K562 (cell line): ENCODE measurements around the gene DLGAP1. TPM values are rescaled to one million over a fixed set of nuclear protein-coding genes. Genes with fewer than 3 reads are reported as not detected.

Experiments
- ATAC-seq: fragments of 200-7000 bp; cut with Tn5 transposase; 3 replicates; pipeline ENCODE4 v1.9.1; 2020; ENCODE audit warnings: moderate library complexity
- BruUV-seq: library from RNA; stranded (reverse); fragments of 400-500 nt; replicated peaks from 2 replicates; lab custom pipeline; 2021; lab: Mats Ljungman, UMichigan
- CTCF ChIA-PET: fragments of 300-600 bp; formaldehyde crosslinking; extraction: SDS; loops from one replicate; lab custom pipeline; 2021; ENCODE audit warnings: low intra/inter-chr PET ratio; lab: Yijun Ruan, JAX
- POLR2A ChIA-PET: fragments of 300-600, 350-650 bp; sonication (Branson Sonifier 250); formaldehyde crosslinking; extraction: SDS; loops from one replicate; lab custom pipeline; 2021; ENCODE audit warnings: antibody characterized with exemption, inconsistent platforms; lab: Yijun Ruan, JAX
- DNase-seq, 4 experiments: peaks; one replicate each; pipeline versions ENCODE4 v3.0.0 to v3.0.0-alpha.2; 2011 to 2018; ENCODE audit warnings: low spot score in 3 of 4, mixed read lengths in 3 of 4; ENCODE audit errors: extremely low read depth in 1 of 4
- FAIRE-seq: peaks from 2 replicates; lab custom pipeline; 2011; peaks lifted over from hg19 to GRCh38; lab: Jason Lieb, UNC
- H2AFZ ChIP-seq: 2 replicates; pipeline ENCODE4 v1.6.0; 2011; ENCODE audit warnings: low read depth, low read length, control low read depth, inconsistent platforms
- H3K27ac ChIP-seq: fragments of 200-600 bp; 3 replicates; pipeline ENCODE4 v1.8.0; 2011; ENCODE audit warnings: low read depth, mild to moderate bottlenecking, control low read depth, inconsistent platforms, low read length, moderate library complexity, mixed read lengths; ENCODE audit errors: extremely low read depth
- H3K27me3 ChIP-seq, 2 experiments: fragments of 300-600 bp in 1 of 2; 2 replicates in 1 of 2; 3 replicates in 1 of 2; pipeline versions ENCODE4 v1.6.0 to v1.8.0; 2011; ENCODE audit warnings: inconsistent platforms in 2 of 2, low read length in 2 of 2, mild to moderate bottlenecking in 1 of 2, mixed read lengths in 1 of 2, moderate library complexity in 1 of 2; ENCODE audit not compliant: control insufficient read depth in 2 of 2, insufficient read depth in 2 of 2
- H3K36me3 ChIP-seq: fragments of 300-600 bp; 3 replicates; pipeline ENCODE4 v1.8.0; 2011; ENCODE audit warnings: mild to moderate bottlenecking, low read length, inconsistent platforms; ENCODE audit not compliant: control insufficient read depth, insufficient read depth
- H3K4me1 ChIP-seq, 2 experiments: fragments of 200-600 bp in 1 of 2; replicated peaks in 1 of 2; 2 replicates in 1 of 2; 3 replicates in 1 of 2; pipeline versions ENCODE4 v1.5.1 to v1.8.0; 2011; ENCODE audit warnings: inconsistent platforms in 2 of 2, low read length in 2 of 2, mild to moderate bottlenecking in 1 of 2, mixed read lengths in 1 of 2, moderate library complexity in 1 of 2; ENCODE audit not compliant: control insufficient read depth in 2 of 2, insufficient read depth in 2 of 2
- H3K4me2 ChIP-seq: 2 replicates; pipeline ENCODE4 v1.6.1; 2011; ENCODE audit warnings: low read length, control low read depth, inconsistent platforms, mixed read lengths; ENCODE audit not compliant: insufficient read depth
- H3K4me3 ChIP-seq: fragments of 200-600 bp; sonication (generic), shearing (Covaris generic); 2 replicates; pipeline ENCODE4 v1.5.1; 2016; ENCODE audit warnings: control low read depth, inconsistent platforms
- H3K79me2 ChIP-seq: fragments of 200-600 bp; 3 replicates; pipeline ENCODE4 v1.8.0; 2011; ENCODE audit warnings: low read length, inconsistent platforms; ENCODE audit not compliant: control insufficient read depth, insufficient read depth
- H3K9ac ChIP-seq, 2 experiments: 2 replicates each; pipeline versions ENCODE4 v1.6.0 to v1.6.1; 2011; ENCODE audit warnings: low read depth in 2 of 2, low read length in 2 of 2, control low read depth in 1 of 2, inconsistent platforms in 1 of 2, mild to moderate bottlenecking in 1 of 2, mixed read lengths in 1 of 2; ENCODE audit not compliant: insufficient read depth in 1 of 2
- H3K9me1 ChIP-seq: one replicate; pipeline ENCODE4 v1.6.0; 2011; ENCODE audit warnings: inconsistent platforms, mild to moderate bottlenecking, low read length, moderate library complexity; ENCODE audit not compliant: control insufficient read depth, insufficient read depth
- H3K9me3 ChIP-seq: replicated peaks from 2 replicates; pipeline ENCODE4 v1.5.1; 2011; ENCODE audit warnings: low read depth, low read length, inconsistent platforms; ENCODE audit not compliant: control insufficient read depth, insufficient read depth
- H4K20me1 ChIP-seq: replicated peaks from 2 replicates; pipeline ENCODE4 v1.6.1; 2011; ENCODE audit warnings: low read length, inconsistent platforms, mixed read lengths; ENCODE audit not compliant: control insufficient read depth, insufficient read depth
- CBX1 ChIP-seq: sonication (generic); IDR thresholded peaks from 2 replicates; pipeline ENCODE4 v1.6.1; 2016; ENCODE audit warnings: antibody characterized with exemption, low read depth, mild to moderate bottlenecking
- DDX20 ChIP-seq: fragments of 450-650 bp; IDR thresholded peaks from 2 replicates; pipeline ENCODE4 v1.6.1; 2016; ENCODE audit warnings: missing genetic modification characterization, low read depth, mild to moderate bottlenecking, missing compliant biosample characterization, moderate library complexity
- EWSR1 ChIP-seq: fragments of 450-650 bp; IDR thresholded peaks from 2 replicates; pipeline ENCODE4 v1.6.1; 2018; ENCODE audit warnings: borderline replicate concordance, mild to moderate bottlenecking, low read depth, moderate library complexity; ENCODE audit not compliant: partially characterized antibody
- FOS ChIP-seq: IDR thresholded peaks from 3 replicates; pipeline ENCODE4 v1.6.1; 2011; ENCODE audit not compliant: insufficient read length; ENCODE audit errors: extremely low read depth
- FOXA1 ChIP-seq: fragments of 450-650 bp; IDR thresholded peaks from 2 replicates; pipeline ENCODE4 v1.6.1; 2016; ENCODE audit warnings: mild to moderate bottlenecking, borderline replicate concordance
- HMG20B ChIP-seq: fragments of 250-450 bp; sonication (Bioruptor Pico); IDR thresholded peaks from 2 replicates; pipeline ENCODE4 v1.5.0; 2021; ENCODE audit warnings: mild to moderate bottlenecking
- HMGXB4 ChIP-seq: sonication (generic); formaldehyde crosslinking; IDR thresholded peaks from 2 replicates; pipeline ENCODE4 v1.8.1; 2023; ENCODE audit warnings: mild to moderate bottlenecking, missing genetic modification reagents
- NFRKB ChIP-seq: fragments of 450-650 bp; IDR thresholded peaks from 2 replicates; pipeline ENCODE4 v1.6.1; 2016; ENCODE audit warnings: low read depth
- NUFIP1 ChIP-seq: fragments of 450-650 bp; IDR thresholded peaks from 2 replicates; pipeline ENCODE4 v1.6.1; 2018; ENCODE audit not compliant: partially characterized antibody
- PML ChIP-seq: IDR thresholded peaks from 2 replicates; pipeline ENCODE4 v1.6.1; 2012; ENCODE audit warnings: low read length, inconsistent platforms
- SLC30A9 ChIP-seq: fragments of 250-450 bp; sonication (Bioruptor Pico); IDR thresholded peaks from 2 replicates; pipeline ENCODE4 v1.8.0; 2022; ENCODE audit warnings: mild to moderate bottlenecking, moderate library complexity
- STAT5A ChIP-seq: IDR thresholded peaks from 2 replicates; pipeline ENCODE4 v1.6.1; 2012; ENCODE audit warnings: low read length, inconsistent platforms, borderline replicate concordance
- STAT5B ChIP-seq: fragments of 250-450 bp; sonication (Bioruptor Pico); IDR thresholded peaks from 2 replicates; pipeline ENCODE4 v1.8.0; 2021; ENCODE audit warnings: mild to moderate bottlenecking, inconsistent platforms
- TFAM ChIP-seq: fragments of 250-450 bp; sonication (Bioruptor Pico); conservative IDR thresholded peaks from 2 replicates; pipeline ENCODE4 v1.5.0; 2021; ENCODE audit warnings: mild to moderate bottlenecking, moderate library complexity
- THRA ChIP-seq: fragments of 450-650 bp; IDR thresholded peaks from 2 replicates; pipeline ENCODE4 v1.6.1; 2017; ENCODE audit warnings: mild to moderate bottlenecking, moderate library complexity
- ZNF75A ChIP-seq: fragments of 450-650 bp; formaldehyde crosslinking; IDR thresholded peaks from 2 replicates; pipeline ENCODE4 v1.4.0; 2020; ENCODE audit warnings: mild to moderate bottlenecking
- WGBS: fragments of 100-300 bp; shearing (Covaris generic); methylation state at CpG from one replicate; pipeline ENCODE4 v1.1.6; 2016; ENCODE audit warnings: low coverage, mixed read lengths; ENCODE audit not compliant: insufficient coverage; ENCODE audit errors: missing lambda C conversion rate; 5-methylcytosine and 5-hydroxymethylcytosine counted together
- in situ Hi-C: fragments of 300-500 bp; cut with MboI; formaldehyde crosslinking; loops from 4 replicates; pipeline ENCODE4 v1.15.0; 2018; ENCODE audit warnings: inconsistent platforms, mixed read lengths
- intact Hi-C: fragments of 100-400 bp; cut with micrococcal nuclease; formaldehyde crosslinking; loops from 2 replicates; pipeline ENCODE4 v1.14.2; 2022
- polyA plus RNA-seq, 8 experiments: library from polyadenylated mRNA; depleted of rRNA in 4 of 8; stranded (reverse) in 5 of 8; unstranded in 3 of 8; fragments of >200 nt; fragmentation: Nextera tagmentation in 2 of 8; fragmentation: Illumina TruSeq in 1 of 8; extraction: Ambion mirVana in 2 of 8; extraction: Trizol in 1 of 8; gene quantifications; 2 replicates each; pipeline versions ENCODE4 v1.2.1 to v1.2.3, GENCODE V29; 2011 to 2014; ENCODE audit warnings: inconsistent platforms in 1 of 8, missing spikeins in 1 of 8
- total RNA-seq, 7 experiments: library from RNA; depleted of rRNA in 6 of 7; stranded (reverse); fragments of >200 nt in 6 of 7; fragmentation: Illumina TruSeq in 2 of 7; extraction: Trizol in 2 of 7; gene quantifications; 2 replicates each; pipeline versions ENCODE4 v1.2.1 to v1.2.3, GENCODE V29; 2011 to 2021; ENCODE audit warnings: low replicate concordance in 1 of 7
- TF ChIP-seq, protein P1 (sequence below): sonication (generic); formaldehyde crosslinking; IDR thresholded peaks from 2 replicates; pipeline ENCODE4 v1.9.0; 2022; ENCODE audit warnings: mild to moderate bottlenecking, missing genetic modification reagents
- TF ChIP-seq, protein P2 (sequence below): sonication (generic); formaldehyde crosslinking; IDR thresholded peaks from 2 replicates; pipeline ENCODE4 v1.8.1; 2022; ENCODE audit warnings: missing genetic modification reagents

Gene DLGAP1
- total and polyA plus RNA-seq, 9 of the 15 experiments (the other 6 are each of a cell fraction or from before 2014, with no cell fraction given): 0.04 to 0.22 (median 0.08) TPM

- no peak for TF ChIP-seq THRA
- no peak for TF ChIP-seq ZNF75A (CRISPR knock-in tag)
Observed at GRCh38 chr18:4242431-4243161, 212.5 kb downstream of the DLGAP1 start (continued).

- Histone ChIP-seq H3K27me3 (no peaks in the 10 kb centered on the region), H3K36me3 (no peaks in the 10 kb centered on the region), H3K4me3 (no peak overlapping the region), H3K27ac (no peak overlapping the region), H3K79me2 (no peaks in the 10 kb centered on the region), H3K9ac (no peak overlapping the region), H3K4me2 (no peak overlapping the region), H2AFZ (no peak overlapping the region), H4K20me1 (no peaks in the 10 kb centered on the region), H3K4me1 (no peaks in the 10 kb centered on the region), H3K9me3 (no peaks in the 10 kb centered on the region; the same call in 1 of the 2 replicates), H3K9me1 (no peaks in the 10 kb centered on the region)
- intact Hi-C loops: no loop called here
- in situ Hi-C loops: no loop called here
- DNase-seq (no peak), FAIRE-seq (no peak), ATAC-seq (no peak)
- BruUV-seq: no TSS peak
- ChIA-PET POLR2A (no interaction called here), CTCF (no interaction called here)
- 0% methylated on average over 6 of the region's 6 CpGs for WGBS
- no peak for TF ChIP-seq TFAM
- TF ChIP-seq DDX20 (tag): no peak
- TF ChIP-seq NFRKB: no peak
- no peak for TF ChIP-seq FOS
- no peak for TF ChIP-seq FOXA1
- no peak for TF ChIP-seq STAT5A
- TF ChIP-seq HMGXB4 (CRISPR knock-in tag): no peak
- no peak for TF ChIP-seq NUFIP1
- no peak for TF ChIP-seq PML
- TF ChIP-seq SLC30A9: no peak
- TF ChIP-seq STAT5B (CRISPR knock-in tag): no peak
- no peak for TF ChIP-seq CBX1
- TF ChIP-seq, protein P1, sequence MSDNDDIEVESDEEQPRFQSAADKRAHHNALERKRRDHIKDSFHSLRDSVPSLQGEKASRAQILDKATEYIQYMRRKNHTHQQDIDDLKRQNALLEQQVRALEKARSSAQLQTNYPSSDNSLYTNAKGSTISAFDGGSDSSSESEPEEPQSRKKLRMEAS (CRISPR knock-in tag): no peak
- TF ChIP-seq, protein P2, sequence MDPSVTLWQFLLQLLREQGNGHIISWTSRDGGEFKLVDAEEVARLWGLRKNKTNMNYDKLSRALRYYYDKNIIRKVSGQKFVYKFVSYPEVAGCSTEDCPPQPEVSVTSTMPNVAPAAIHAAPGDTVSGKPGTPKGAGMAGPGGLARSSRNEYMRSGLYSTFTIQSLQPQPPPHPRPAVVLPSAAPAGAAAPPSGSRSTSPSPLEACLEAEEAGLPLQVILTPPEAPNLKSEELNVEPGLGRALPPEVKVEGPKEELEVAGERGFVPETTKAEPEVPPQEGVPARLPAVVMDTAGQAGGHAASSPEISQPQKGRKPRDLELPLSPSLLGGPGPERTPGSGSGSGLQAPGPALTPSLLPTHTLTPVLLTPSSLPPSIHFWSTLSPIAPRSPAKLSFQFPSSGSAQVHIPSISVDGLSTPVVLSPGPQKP (CRISPR knock-in tag): no peak
- TF ChIP-seq HMG20B (CRISPR knock-in tag): no peak
- TF ChIP-seq EWSR1: no peak
Observed at GRCh38 chr18:4241090-4241617, 214.0 kb downstream of the DLGAP1 start.
